Measurements from ENCODE around the gene WBP2NL.
A peak's percentile ranks its signal among the peaks of the same experiment; 100 is the strongest.
"Not testable (repeated sequence)": the region's sequence is repeated elsewhere in the genome, so short reads cannot be mapped to it uniquely, and the experiment has no call there.

The WBP2NL gene, protein sequence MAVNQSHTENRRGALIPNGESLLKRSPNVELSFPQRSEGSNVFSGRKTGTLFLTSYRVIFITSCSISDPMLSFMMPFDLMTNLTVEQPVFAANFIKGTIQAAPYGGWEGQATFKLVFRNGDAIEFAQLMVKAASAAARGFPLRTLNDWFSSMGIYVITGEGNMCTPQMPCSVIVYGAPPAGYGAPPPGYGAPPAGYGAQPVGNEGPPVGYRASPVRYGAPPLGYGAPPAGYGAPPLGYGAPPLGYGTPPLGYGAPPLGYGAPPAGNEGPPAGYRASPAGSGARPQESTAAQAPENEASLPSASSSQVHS

DNA sequence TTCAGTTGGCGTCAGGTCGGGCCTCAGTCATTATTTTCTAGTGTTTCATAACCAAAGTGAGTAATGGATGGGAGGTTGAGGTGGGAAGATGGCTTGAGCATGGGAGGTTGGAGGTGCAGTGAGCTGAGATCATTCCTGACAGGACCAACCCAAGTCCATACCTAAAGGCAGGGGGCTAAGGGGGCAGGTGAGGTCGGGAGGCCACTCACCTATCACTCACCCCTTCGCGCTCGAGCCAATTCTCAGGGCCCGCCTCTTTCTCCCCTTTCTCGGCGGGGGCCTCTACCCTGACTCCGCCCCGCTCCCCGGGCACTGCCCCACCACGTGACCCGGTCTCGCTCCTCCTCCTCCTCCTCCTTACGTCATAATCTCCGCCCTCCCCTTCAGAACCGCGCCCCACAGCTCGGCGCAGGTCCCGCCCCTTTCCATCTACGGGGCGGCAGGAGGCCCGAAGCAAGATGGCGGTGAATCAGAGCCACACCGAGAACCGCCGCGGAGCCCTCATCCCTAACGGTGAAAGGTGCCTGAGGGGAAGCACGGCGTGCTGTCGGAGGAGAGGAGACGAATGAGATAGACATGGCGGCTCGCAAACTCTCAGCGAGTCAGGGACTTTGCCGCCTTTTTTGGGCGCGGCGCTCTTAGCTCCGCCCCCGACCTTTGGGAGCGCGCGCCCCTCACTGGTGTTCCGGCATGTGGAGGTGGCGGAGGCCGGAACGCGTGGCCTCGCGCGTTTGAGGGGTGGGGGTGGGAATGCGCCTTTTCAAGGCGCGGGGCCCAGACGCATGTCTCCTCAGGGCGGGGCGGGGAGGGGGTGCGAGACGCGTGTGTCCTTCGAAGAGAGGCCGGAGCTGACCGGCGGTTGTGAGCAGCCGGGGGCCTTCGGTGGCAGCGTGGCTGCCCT lies at the start of gene WBP2NL:
Gene WBP2NL, plus strand, starts transcription at position 428 of the 901 bp plus-strand sequence. Its CDS starts 31 bp downstream, at position 459.
- DNase-seq (ENCODE audit: low spot score) = peak; percentile 88

DNA sequence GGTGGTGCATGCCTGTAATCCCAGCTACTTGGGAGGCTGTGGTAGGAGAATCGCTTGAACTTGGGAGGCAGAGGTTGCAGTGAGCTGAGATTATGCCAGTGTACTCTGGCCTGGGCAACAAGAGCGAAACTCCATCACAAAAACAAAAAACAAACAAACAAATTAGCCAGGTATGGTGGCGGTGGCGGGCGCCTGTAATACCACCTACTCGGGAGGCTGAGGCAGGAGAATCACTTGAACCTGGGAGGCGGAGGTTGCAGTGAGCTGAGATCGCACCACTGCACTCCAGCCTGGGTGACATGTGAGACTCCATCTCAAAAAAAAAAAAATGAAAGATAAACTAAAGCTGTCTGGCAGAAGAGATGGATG lies 49.7 kb upstream of the WBP2NL start:
- DNase-seq (ENCODE audit: low spot score) = not testable (repeated sequence)

DNA sequence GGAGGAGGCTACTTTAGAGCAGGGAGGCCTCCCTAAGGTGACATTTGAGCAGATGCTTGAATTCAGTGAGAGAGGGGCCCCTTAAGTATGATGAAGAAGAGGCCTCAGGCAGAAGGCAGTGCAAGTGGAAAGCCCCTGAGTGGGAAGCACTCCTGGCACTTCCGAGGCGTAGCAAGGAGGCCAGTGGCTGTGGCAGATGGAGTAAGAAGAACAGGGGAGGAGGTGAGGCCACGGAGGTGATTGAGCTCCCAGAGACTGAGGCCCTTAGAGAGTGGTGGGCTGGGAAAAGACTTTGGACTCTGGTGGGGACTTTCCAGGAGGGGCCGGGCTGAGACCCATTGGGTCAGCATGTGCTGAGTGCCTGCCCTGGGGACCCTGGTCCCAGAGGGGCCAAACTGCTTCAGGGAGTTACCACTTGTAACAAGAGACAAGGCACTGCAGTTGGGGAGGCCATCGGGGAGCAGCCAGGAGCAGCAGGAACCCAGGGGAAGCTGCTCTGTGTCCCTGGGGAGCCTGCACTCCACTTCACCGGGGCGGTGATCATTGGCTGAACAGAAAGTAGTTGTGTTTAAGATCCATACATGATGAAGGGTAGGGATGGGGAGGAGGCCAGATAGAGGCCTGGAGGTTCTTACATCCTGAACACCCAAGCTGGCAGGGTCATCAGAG lies 49.2 kb upstream of the WBP2NL start:
- DNase-seq (ENCODE audit: low spot score) = no peak

DNA sequence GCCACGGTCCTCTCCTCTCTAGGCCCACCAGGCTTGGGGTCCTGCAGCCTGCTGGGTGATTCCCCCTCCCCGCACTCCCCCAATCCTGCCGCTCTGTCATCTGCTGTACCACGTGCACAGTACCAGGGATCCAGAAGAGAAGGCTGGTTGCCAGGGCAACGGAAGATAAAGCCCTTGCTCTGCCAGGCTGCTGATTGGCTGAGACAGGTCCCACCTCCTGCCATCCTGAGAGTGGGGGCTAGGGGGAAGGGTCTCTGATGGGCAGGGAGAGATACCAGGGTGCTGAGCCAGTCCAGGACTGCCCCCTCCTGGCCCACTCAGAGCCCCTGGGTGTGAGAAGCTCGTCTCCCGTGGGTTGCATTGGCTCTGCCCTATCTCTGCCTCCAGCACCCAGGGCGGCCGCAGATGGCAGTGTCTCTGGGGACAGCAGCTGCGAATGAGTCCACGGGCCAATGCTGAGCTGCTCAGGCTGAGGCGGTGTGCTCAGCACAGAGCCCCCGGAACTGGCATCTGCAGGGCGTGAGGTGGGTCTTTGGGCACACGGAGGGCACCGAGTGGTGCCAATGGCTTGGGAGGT lies 46.6 kb upstream of the WBP2NL start, which contains the start of gene SMIM45:
Gene SMIM45, plus strand, starts transcription at position 253 of the 577 bp plus-strand sequence.
- DNase-seq (ENCODE audit: low spot score) = no peak

DNA sequence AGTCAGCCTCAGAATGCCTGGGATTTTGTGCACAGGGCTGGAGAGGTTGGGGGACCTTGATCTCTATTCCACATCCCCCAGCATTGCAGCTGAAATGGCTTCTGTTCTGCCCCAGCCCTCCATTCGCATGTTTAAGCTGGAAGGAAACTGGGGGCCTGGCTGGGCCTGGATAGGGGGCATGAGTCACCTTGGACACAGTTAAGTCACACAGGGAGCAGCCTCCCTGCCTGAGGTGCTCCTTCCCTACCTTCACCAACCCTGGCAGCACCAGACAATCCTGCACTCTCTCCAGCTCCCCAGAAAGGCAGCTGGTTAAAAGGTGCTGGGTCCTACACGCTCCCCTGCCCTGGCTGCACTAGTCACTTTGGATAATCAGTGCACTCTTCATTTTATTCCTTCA lies 45.9 kb upstream of the WBP2NL start:
- no peak for DNase-seq (ENCODE audit: low spot score)

DNA sequence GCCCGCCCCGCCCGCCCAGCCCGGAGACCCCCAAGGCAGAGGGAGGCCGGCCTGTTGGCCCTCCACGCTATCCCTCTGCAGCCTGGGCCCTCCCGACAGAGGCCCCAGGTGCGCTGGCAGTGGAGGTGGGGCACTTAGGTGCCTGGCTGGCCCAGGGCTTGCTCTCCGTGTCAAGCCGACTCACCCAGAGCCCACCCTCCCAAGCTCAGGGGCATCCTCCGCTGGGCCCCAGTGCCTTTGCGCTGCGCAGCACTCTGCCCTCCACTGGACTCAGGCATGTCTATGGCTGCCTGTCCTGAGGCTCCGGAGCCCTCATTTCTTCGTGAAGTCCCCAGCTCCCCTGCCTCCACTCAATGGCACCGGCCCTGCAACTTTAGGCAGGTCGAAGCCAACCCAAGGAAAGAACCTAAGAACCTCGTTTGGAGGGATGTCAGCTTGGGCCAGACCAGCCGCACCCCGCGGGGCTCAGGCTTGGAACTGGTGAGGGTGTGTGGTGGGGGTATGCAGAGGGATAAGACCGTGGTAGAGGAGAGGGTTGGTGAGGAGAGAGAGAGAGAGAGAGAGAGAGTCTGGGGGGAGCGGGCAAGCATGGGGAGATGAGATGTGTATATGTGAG lies 40.5 kb upstream of the WBP2NL start:
- DNase-seq (ENCODE audit: low spot score) = no peak

DNA sequence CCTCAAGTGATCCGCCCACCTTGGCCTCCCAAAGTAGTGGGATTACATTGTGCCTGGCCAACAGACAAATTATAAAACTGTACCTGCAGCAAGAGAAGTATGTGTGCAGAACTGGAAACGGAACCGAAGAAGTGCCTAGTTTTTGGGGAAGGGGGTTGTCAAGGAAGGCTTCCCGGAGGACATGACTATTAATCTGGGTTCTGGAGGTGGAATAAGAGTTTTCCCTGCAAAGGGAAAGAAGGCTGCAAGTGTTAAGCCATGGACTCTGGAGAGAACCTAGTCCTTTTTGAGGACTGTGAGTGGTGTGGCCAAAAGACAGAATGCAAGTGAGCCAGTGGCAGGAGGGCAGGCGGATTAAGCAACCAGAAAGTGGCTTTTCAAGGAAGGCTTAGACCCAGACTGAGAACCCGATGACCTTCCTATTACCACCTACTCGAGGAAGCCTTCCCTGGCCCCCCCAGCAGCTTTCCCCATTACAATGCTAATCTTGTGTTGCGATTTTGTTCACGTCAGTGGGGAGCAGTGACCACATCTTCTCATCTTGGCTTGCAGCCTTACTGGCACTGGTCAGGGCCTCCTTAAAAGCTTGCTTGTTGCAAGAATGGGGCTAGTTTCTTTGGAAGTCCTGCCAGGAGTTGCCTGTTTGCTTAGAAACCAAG lies 35.0 kb upstream of the WBP2NL start:
- DNase-seq (ENCODE audit: low spot score) = no peak

DNA sequence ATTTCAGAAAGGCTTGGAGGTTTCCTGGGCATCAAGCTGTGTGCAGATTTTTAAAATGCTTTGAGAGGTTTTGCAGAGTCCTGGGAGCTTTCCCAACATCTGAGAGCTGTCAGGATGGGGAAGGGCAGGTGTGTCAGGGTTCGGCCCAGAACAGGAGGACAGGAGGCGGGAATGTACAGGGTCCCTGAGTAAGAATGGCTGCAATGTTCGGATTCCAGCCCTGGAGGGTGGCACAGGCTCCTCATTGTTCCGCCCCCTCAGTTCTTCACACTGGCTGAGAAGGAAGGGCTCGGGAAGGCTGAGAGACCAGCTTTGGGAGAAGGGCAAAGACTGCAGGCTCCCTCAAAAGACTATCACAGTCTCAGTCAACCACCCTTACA lies 34.5 kb upstream of the WBP2NL start:
- DNase-seq (ENCODE audit: low spot score) = no peak

DNA sequence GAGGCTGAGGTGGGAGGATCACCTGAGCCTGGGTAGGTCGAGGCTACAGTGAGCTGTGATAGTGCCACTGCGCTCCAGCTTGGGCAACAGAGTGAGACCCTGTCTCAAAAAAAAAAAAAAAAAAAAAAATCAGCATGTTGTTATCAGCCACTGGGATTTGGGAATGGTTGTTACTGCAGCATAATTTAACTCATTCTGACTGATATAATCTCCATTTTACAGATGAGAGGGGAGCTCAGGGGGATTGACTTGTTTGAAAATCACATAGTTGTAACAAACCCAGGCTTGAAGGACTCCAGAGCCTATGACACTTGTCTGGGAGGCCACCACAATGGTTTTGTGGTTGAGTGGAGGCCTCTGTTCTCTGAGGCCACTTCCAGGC lies 32.4 kb upstream of the WBP2NL start:
- DNase-seq (ENCODE audit: low spot score) = no peak

DNA sequence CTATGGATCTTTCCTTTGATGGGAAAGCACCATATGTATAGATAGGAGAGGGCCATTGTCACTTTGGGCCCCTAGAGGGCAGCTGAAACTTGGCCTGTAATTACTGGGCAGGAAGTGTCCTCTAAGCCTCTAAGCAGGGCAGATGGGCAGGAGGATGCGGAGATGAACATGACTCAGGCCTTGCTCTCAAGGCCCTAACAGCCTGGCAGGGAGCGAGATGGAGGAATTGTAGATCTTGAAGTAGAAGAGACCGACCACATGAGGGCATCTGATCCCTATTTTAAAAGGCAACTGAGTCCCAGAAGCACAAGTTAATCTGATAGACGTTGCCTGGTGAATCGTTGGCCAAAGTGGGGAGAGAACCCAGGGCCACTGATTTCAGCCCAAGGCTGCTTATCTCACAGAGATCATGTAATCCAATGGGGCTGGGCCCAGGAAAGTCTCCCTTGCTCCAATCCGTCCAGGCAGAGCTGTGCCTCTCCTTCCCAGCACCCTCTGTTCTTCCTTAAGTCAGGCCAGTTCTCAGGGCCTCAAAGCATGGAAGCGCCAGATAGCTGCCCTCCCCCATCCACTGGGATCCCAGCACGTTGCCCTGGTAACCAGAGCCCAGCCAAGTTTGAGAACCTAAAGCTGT lies 31.9 kb upstream of the WBP2NL start:
- DNase-seq (ENCODE audit: low spot score) = peak; percentile 85

DNA sequence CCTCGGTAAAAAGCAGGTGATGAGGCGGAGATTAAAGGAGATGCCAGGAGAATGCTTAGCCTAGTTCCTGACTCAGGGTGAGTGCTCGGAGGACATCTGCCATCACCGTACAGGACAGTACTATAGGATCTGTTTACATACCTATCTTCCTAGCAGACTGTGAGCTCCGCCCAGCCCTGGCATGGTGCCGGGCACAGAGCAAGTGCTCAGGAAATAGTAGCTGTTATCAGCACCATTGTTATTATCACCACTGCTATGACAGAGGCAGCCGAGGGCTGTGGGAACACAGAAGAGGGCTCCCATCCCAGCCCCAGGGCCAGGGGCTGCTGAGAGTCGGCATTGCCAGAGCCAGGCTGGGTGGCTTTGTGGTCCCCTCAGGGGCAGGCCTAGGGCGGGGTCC lies 30.0 kb upstream of the WBP2NL start:
- DNase-seq (ENCODE audit: low spot score) = peak; percentile 37

DNA sequence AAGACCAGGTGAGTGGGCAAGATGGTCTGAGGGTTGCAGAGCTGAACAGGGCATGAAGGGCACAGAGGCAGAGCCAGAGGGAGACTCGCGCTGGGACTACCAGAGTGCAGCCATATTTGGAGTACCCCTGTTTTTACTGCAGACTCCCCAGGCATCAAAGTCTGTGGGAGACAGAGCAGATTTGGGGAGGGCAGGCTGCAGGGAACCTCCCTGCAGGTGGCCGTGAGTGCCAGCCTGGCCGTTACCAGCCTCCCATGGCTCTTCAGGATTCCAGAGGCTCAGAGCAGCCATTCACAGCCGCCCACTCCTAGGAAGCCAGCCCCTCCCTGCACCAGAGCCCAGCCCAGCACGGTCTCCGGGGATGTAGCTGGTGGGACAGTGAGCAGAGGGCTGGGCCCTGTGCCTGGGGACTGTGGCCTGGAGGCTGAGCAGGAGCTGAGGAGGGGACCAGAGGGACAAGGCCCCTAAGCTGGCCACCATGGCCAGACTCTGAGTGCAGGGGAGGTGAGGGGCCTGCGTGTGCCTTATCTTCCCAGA lies 29.4 kb upstream of the WBP2NL start, which contains the start of gene SEPTIN3:
Gene SEPTIN3, plus strand, starts transcription at position 334 of the 537 bp plus-strand sequence. CDS start 2,050 bp downstream, outside the sequence.
- no peak for DNase-seq (ENCODE audit: low spot score)

DNA sequence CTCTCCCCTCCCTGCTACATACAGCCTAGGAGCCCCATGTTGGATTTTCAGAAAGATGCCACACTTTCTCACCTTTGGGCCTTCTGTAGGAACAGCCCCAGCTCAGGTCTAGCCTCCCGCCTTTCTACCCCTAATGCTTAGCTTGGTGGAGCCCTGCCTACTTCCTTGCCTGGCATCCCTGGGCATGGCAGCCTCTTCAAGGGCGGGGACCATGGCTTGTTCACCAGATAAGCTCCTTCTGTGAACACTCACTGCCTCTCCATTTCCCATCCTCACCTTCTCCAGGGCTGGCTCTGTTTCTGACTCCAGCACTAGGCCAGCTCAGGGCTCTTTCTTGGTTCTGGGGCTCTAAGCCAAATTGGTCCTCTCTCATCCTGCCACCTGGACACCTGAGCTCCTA lies 28.0 kb upstream of the WBP2NL start:
- DNase-seq (ENCODE audit: low spot score) = no peak

DNA sequence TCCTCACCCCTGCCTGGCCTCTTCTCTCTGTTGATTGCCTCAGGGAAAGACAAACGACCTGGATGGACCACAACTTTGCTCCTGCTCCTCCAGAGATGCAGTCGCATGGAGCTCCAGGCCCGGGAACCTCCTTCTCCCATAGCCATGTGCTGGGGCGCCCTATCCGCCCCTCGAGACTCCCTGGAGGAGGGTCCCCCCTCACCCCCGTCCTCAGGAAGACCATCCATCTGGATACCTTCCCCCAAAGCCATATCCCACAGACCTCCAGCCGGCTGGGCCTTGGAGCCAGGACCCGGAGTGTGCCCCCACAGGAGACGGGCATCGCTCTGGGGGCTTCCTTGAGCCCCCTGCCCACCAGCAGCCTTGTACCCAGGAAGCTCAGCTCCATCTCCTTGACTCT lies 27.2 kb upstream of the WBP2NL start:
- DNase-seq (ENCODE audit: low spot score) = no peak

DNA sequence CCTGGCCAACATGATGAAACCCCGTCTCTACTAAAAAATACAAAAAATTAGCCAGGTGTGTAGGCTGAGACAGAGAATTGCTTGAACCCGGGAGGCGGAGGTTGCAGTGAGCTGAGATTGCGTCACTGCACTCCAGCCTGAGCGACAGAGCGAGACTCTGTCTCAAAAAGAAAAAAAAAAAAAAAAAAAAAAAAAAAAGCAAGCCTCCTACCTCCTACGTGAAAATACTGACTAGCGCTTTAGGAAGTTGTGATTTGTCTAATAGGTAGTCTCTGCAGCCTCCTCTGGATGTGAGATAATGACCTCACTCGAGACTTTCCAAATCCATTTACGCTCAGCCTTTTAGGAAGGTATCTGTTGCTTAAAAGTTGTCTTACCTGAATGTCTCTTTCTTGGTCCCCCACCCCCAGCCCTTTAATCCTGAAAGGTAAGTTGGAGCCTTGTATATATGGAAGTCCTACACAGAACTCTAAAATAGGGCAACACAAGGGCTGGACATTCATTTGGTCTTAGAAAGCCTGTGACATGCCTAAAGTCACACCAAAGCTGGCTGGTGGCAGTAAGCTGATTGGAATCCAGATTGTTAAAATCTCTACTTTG lies 23.8 kb upstream of the WBP2NL start:
- no peak for DNase-seq (ENCODE audit: low spot score)

DNA sequence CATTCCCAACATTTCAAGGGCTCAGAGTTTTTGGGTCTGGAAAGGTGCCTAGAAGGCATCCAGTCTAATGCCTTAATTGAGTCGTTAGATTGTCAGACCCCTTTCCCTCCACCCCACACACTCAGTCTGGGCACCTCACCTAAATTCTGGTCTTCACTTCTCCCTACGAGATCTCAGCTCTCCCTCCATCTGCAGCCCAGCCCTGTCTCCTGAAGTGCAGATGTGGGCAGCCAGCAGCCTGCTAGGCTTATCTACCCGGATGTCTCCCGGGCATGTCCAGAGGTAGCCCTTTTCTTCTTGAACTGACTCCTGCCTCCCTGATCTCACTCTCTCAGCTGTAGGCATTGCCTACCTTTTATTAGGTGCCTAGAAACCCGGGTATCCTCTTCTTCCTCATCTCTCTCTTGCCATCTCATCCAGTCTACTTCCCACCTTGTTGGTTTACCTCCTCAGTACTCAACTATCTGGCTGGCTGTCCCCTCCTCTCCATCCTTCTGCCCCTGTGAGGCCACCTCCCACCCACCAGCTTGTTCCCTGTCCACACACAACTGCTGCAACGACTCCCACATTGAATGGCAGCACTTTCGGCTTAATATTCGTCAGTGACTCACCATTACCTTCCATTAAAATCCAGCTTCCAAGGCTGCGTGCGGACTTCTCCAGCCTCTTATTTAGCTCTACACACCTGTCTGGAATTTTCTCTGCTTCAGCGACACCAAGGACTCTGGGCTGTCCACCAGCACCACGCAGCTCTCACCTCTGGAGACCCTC lies 23.1 kb upstream of the WBP2NL start:
- no peak for DNase-seq (ENCODE audit: low spot score)

DNA sequence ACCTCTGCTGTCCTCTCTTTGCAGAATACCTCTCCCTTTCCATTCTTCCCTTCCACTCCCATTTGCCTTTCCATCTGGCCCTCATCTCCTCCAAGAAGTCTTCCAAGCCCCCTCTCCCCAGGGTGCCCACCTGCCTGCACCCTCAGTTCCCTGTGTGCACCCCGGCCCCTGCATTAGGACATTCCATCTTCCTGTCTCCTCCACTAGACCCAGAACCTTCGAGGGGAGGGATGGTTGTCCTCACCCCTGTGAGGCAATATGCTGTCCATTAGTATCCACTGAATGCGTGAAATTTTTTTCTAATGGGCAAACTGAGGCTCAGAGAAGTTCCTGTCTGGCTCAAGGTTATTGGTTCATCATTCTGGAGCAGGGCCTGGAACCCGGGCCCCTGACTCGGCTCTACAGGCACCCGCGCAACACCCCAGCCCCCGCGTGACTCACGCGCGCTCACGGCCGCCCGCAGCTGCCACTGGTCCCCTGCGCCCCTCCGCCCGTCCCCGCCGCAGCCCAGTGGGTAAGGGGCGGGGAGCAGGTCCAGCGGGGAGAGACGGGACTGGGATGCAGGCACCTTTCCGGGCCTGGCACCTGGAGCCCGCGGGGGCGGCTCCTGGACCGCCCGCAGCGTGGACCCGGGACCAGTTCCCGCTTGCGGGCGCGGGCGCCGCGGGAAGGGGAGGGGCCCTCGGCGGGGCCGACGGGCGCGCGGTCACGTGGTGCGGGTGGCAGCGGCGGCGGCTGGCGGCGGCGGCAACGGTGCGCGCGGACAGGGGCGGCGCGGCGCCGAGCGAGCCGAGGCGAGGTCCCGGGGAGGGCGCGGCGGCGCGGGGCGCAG lies 22.3 kb upstream of the WBP2NL start:
- no peak for DNase-seq (ENCODE audit: low spot score)

DNA sequence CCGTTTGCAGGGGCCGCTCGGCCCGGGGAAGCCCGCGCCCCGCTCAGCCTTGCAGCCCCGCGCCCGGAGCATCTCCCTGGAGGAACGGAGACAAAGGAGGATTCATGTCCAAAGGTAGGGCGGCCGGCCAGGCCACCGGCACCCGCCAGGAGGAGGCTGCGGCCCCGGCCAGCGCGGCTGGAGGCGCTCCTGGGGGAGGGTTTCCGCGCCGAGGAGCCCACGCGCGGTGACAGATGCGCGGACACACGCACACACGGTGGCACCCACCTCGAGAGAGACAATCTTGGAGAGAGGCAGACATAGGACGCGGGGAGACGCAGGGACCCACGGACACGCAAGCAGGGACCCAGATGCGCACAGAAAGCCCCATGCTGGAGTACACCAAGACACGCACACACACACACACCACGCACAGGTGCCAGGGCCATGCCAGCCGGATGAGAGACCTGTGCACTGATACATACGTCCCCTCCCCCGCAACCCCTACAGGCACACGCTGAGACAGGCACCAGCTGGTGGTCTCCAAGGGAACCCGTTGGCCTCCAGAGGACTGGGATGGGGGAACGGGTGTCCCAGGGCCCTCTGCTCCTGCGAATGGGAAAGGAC lies 21.5 kb upstream of the WBP2NL start:
- no peak for DNase-seq (ENCODE audit: low spot score)
